Prostate gland (tissue), 2 donors: Measurements from ENCODE around the gene C1orf159. TPM values are rescaled to one million over a fixed set of nuclear protein-coding genes. Genes with fewer than 3 reads are reported as not detected.

Source experiments
- DNase-seq: peaks from one replicate; pipeline ENCODE4 v3.0.0-alpha.2; 2019; ENCODE audit warnings: low spot score
- H3K27ac ChIP-seq, 2 donors: fragments of 200-600 bp; sonication (generic); 2 replicates each; pipeline ENCODE4 v1.5.1; 2017 to 2019
- H3K27me3 ChIP-seq: fragments of 200-600 bp; sonication (generic); replicated peaks from 2 replicates; pipeline ENCODE4 v1.5.1; 2019; ENCODE audit not compliant: insufficient read depth
- H3K36me3 ChIP-seq, 2 donors: fragments of 200-600 bp; sonication (generic); 1 replicate in 1 of 2; 2 replicates in 1 of 2; pipeline versions ENCODE4 v1.5.1 to v1.8.1; 2017 to 2019
- H3K4me1 ChIP-seq: fragments of 200-600 bp; sonication (generic); replicated peaks from 2 replicates; pipeline ENCODE4 v1.5.1; 2019
- H3K4me3 ChIP-seq, 2 donors: fragments of 200-600 bp; sonication (generic); 2 replicates each; pipeline ENCODE4 v1.5.1; 2017 to 2019
- H3K9me3 ChIP-seq: fragments of 200-600 bp; sonication (generic); 2 replicates; pipeline ENCODE4 v1.5.1; 2017
- POLR2A ChIP-seq: fragments of 450-650 bp; IDR thresholded peaks from one replicate; pipeline ENCODE4 v1.6.1; 2016; ENCODE audit warnings: antibody characterized with exemption, mild to moderate bottlenecking
- POLR2AphosphoS5 ChIP-seq: sonication (generic); formaldehyde crosslinking; IDR thresholded peaks from one replicate; pipeline ENCODE4 v1.6.1; 2017; ENCODE audit warnings: antibody characterized with exemption
- WGBS: methylation state at CpG from one replicate; pipeline ENCODE4 v1.1.5; 2018; 5-methylcytosine and 5-hydroxymethylcytosine counted together
- intact Hi-C: fragments of 100-400 bp; cut with DNase I; formaldehyde crosslinking; loops from one replicate; pipeline ENCODE4 v1.14.2; 2022
- total RNA-seq, 2 donors: library from RNA; depleted of rRNA; stranded (reverse); fragments of >200 nt; gene quantifications; one replicate each; pipeline ENCODE4 v1.1.0, GENCODE V29; 2016
- TF ChIP-seq, protein P1 (sequence below), 4 experiments: fragments of 200-600 bp in 2 of 4; fragments of 450-650 bp in 2 of 4; sonication (generic) in 2 of 4; IDR thresholded peaks; 1 replicate in 3 of 4; 2 replicates in 1 of 4; pipeline ENCODE4 v1.5.1; 2016 to 2019; ENCODE audit warnings: antibody characterized with exemption in 4 of 4, mild to moderate bottlenecking in 2 of 4, moderate library complexity in 2 of 4

C1orf159 gene
- total RNA-seq, 2 donors from 2014 or later = 20.0 to 26.4 TPM

DNA sequence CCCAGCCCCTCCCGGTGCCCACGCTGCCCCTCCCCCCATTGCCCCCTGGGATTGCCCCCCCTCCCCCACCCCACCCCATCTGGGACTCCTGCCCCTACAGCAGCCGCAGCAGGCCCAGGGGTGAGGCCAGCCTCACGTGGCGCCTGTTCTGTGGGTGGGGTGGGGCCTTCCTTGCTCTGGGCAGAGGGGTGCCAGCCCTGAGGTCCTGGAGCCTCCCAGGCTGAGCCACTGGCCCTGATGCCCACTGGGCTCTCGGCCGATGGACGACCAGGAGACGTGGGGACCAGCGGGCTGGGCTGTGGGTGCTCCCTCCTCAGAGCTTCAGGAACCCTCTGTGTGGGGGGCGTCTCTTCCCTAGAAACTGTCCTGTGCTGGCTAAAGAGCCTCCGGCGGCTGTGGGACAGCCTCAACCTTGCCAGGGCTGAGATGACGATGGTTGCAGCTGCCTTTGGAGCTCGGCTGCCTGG lies 5.8 kb upstream of the C1orf159 start:
- TF ChIP-seq, protein P1, sequence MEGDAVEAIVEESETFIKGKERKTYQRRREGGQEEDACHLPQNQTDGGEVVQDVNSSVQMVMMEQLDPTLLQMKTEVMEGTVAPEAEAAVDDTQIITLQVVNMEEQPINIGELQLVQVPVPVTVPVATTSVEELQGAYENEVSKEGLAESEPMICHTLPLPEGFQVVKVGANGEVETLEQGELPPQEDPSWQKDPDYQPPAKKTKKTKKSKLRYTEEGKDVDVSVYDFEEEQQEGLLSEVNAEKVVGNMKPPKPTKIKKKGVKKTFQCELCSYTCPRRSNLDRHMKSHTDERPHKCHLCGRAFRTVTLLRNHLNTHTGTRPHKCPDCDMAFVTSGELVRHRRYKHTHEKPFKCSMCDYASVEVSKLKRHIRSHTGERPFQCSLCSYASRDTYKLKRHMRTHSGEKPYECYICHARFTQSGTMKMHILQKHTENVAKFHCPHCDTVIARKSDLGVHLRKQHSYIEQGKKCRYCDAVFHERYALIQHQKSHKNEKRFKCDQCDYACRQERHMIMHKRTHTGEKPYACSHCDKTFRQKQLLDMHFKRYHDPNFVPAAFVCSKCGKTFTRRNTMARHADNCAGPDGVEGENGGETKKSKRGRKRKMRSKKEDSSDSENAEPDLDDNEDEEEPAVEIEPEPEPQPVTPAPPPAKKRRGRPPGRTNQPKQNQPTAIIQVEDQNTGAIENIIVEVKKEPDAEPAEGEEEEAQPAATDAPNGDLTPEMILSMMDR (IDR thresholded peaks at IDR 0.05) = no peak
- TF ChIP-seq POLR2A (no peak), POLR2AphosphoS5 (no peak)
- Histone ChIP-seq H3K9me3 (no peaks in the 10 kb centered on the region), H3K4me1 (no peaks in the 10 kb centered on the region), H3K27ac (no peak overlapping the region), H3K36me3 (no peaks in the 10 kb centered on the region), H3K4me3 (no peak overlapping the region), H3K27me3 (no peaks in the 10 kb centered on the region)
- intact Hi-C loops = loop anchor here (1.0 to 5.0 kb wide), 2 partner anchors 171 to 251 kb away; no protein-coding TSS in a partner anchor
- 26% methylated on average over 9 of the region's 15 CpGs for WGBS
- DNase-seq = no peak

DNA sequence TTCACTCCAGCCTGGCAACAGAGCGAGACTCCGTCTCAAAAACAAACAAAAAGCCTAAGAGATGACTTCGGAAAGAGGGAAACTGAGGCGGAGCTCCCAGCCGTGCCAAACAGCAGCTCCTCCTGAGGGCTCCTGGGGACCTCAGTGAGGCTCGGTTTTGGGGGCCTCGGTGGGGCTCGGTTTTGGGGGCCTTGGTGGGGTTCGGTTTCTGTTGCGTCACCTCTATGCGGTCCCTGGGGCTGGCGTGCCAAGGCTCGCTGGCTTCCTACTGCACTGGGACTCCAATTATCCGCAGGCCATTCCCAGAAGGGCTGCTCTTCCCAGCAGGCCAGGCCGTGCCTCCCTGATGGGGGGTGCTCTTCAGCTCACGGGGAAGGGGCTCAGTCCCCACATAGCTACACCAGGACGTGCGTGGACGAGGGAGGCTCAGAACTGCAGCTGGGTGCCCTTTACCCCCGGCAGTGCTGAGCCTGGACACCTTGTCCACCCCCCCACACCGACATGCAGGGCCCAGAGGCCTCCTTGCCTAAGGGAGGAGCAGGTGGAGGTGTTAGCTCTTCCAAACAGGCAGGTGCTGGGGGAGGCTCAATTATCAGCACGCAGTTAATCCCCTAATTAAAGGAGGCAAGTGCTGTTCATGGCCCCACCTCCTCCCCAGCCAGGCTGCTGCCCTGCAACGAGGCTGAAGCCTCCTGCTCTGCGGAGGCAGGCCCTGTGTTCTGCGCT lies 5.1 kb upstream of the C1orf159 start:
- H3K9me3 ChIP-seq = no peaks in the 10 kb centered on the region
- H3K4me3 ChIP-seq = no peak overlapping the region
- no peak overlapping the region for H3K27ac ChIP-seq
- 85% methylated on average over 25 of the region's 25 CpGs for WGBS
- intact Hi-C loops = loop anchor here (5.0 kb wide), 1 partner anchor 251 kb away; no protein-coding TSS in a partner anchor
- no peaks in the 10 kb centered on the region for H3K36me3 ChIP-seq
- H3K27me3 ChIP-seq = no peaks in the 10 kb centered on the region
- DNase-seq = no peak
- TF ChIP-seq, protein P1 (IDR thresholded peaks at IDR 0.05) = no peak
- no peak for TF ChIP-seq POLR2A
- TF ChIP-seq POLR2AphosphoS5 = no peak
- H3K4me1 ChIP-seq = no peaks in the 10 kb centered on the region

DNA sequence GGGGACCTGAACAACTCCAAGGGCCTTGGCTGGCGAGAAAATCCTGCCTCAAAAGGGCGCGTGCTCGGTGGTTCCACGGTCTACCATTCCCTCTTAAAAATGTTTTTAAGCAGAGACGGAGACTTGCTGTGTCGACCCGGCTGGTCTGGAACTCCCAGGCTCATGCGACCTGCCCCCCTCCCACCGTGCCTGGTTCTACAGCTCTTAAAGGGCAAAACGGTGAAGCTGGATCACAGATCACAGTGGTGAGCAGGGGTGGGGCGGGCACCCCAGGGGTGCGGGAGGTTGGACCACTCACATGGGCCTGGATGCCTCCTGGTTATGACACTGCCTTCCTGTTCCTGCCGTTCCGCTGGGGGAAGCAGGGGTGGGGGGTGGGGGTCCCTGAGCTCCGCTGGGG lies 4.2 kb upstream of the C1orf159 start:
- no peak for TF ChIP-seq POLR2AphosphoS5
- TF ChIP-seq, protein P1 (IDR thresholded peaks at IDR 0.05) = no peak
- no peak for TF ChIP-seq POLR2A
- WGBS = 72% methylated on average over 16 of the region's 16 CpGs
- DNase-seq = no peak
- H3K9me3 ChIP-seq = no peaks in the 10 kb centered on the region
- intact Hi-C loops = loop anchor here (5.0 kb wide), 1 partner anchor 252 kb away; no protein-coding TSS in a partner anchor
- H3K4me1 ChIP-seq = no peaks in the 10 kb centered on the region
- H3K4me3 ChIP-seq = no peak overlapping the region
- no peak overlapping the region for H3K27ac ChIP-seq
- H3K36me3 ChIP-seq = no peaks in the 10 kb centered on the region
- H3K27me3 ChIP-seq = no peaks in the 10 kb centered on the region

DNA sequence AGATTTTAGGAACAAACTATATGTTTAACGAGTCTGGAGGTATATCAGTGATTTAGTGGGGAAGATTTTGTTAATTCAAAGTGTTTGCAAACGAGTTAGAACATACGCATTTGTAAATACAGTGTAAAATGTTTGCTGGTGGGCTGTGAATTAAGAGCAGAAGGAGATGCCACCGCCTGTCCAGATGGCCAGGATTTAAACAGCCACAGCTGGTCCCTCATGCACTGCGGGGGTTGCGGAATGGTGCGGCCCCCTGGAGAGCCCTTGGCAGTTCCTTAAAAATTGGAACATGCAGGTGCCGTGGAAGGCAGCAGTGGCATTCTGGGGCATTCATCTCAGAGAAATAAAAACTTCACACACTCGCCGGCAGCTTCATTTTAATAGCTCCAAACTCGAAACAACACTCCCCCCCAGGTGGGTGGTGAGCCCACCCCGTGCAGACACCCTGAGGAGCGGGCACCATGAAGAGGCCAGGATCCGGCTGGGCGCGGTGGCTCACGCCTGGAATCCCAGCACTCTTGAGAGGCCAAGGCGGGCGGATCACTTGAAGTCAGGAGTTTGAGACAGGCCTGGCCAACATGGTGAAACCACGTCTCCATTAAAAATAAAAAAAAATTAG lies 3.5 kb upstream of the C1orf159 start:
- Histone ChIP-seq H3K36me3 (no peaks in the 10 kb centered on the region), H3K4me1 (no peaks in the 10 kb centered on the region), H3K9me3 (no peaks in the 10 kb centered on the region), H3K27me3 (no peaks in the 10 kb centered on the region), H3K4me3 (no peak overlapping the region), H3K27ac (no peak overlapping the region)
- intact Hi-C loops = no loop called here
- WGBS = 82% methylated on average over 20 of the region's 20 CpGs
- no peak for DNase-seq
- TF ChIP-seq POLR2A = no peak
- no peak for TF ChIP-seq POLR2AphosphoS5
- TF ChIP-seq, protein P1 (IDR thresholded peaks at IDR 0.05) = no peak
